Testis (tissue), 2 donors: ENCODE data around the gene NEFH.

Source experiments
- CTCF ChIP-seq, 3 experiments: fragments of 450-650 bp in 2 of 3; fragments of 200-600 bp in 1 of 3; sonication (generic) in 1 of 3; IDR thresholded peaks; one replicate each; pipeline ENCODE4 v1.5.1; 2016 to 2019; ENCODE audit warnings: antibody characterized with exemption in 3 of 3, mild to moderate bottlenecking in 2 of 3, moderate library complexity in 1 of 3
- POLR2A ChIP-seq: fragments of 450-650 bp; IDR thresholded peaks from one replicate; pipeline ENCODE4 v1.6.1; 2017; ENCODE audit warnings: antibody characterized with exemption, mild to moderate bottlenecking, moderate library complexity

DNA sequence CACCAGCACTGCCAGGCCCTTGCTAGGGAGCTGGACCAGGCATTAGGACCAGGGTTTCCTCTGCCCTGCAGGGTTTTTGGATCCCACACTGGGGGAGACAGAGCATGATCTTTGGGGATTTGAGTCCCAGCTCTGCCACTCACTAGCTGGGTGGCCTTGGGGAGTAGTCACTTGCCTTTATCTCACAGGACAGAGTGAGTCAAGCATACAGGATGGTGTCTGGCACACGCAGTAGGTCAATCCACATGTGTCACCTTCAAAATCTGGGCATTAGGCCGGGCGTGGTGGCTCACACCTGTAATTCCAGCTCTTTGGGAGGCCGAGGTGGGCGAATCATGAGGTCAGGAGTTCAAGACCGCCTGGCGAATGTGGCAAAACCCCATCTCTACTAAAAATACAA is 2.7 kb downstream of the NEFH start:
- TF ChIP-seq CTCF (IDR thresholded peaks at IDR 0.05) (no peak), POLR2A (no peak)
